ENCODE results near the gene PRKACA. TPM values are rescaled to one million over a fixed set of nuclear protein-coding genes. Genes with fewer than 3 reads are reported as not detected.
A peak's percentile ranks its signal among the peaks of the same experiment; 100 is the strongest.

PRKACA gene
- total RNA-seq, 2 donors from 2014 or later, result 93.2 to 107 TPM

DNA sequence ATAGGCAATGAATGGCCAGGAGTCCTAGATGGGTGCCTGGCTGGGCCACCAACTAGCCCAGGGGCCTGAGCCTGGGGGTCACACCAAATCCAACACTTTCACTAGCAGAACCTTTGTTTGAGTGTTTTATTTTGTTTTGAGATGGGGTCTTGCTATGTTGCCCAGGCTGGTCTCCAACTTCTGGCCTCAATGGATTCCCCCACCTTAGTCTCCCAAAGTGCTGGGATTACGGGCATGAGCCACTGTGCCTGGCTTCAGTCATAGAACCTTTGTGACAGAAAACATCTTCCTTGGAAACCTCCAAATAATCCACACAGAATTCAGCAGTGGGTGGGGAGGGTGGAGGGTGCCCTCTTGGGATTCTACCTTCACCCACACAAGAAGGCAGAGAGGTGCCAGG lies 6.1 kb downstream of the PRKACA start:
- Histone ChIP-seq H3K27me3 (replicated peaks; ENCODE audit: insufficient read depth) (no peaks in the 10 kb centered on the region), H3K9me3 (no peaks in the 10 kb centered on the region), H3K4me1 (ENCODE audit: control insufficient read depth in 1 of 2, low read depth in 2 of 2) (peaks cover 58 to 96% of the 10 kb centered on the region in 2 donors), H3K27ac (peak overlapping the region; percentile 20 to 94), H3K4me3 (no peak overlapping the region), H3K36me3 (no peaks in the 10 kb centered on the region)
- TF ChIP-seq, protein P1, sequence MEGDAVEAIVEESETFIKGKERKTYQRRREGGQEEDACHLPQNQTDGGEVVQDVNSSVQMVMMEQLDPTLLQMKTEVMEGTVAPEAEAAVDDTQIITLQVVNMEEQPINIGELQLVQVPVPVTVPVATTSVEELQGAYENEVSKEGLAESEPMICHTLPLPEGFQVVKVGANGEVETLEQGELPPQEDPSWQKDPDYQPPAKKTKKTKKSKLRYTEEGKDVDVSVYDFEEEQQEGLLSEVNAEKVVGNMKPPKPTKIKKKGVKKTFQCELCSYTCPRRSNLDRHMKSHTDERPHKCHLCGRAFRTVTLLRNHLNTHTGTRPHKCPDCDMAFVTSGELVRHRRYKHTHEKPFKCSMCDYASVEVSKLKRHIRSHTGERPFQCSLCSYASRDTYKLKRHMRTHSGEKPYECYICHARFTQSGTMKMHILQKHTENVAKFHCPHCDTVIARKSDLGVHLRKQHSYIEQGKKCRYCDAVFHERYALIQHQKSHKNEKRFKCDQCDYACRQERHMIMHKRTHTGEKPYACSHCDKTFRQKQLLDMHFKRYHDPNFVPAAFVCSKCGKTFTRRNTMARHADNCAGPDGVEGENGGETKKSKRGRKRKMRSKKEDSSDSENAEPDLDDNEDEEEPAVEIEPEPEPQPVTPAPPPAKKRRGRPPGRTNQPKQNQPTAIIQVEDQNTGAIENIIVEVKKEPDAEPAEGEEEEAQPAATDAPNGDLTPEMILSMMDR (IDR thresholded peaks at IDR 0.05), result no peak
- ATAC-seq (ENCODE audit: insufficient number of reproducible peaks, low FRiP score, low read depth) (no peak), DNase-seq (ENCODE audit: low spot score) (no peak)

DNA sequence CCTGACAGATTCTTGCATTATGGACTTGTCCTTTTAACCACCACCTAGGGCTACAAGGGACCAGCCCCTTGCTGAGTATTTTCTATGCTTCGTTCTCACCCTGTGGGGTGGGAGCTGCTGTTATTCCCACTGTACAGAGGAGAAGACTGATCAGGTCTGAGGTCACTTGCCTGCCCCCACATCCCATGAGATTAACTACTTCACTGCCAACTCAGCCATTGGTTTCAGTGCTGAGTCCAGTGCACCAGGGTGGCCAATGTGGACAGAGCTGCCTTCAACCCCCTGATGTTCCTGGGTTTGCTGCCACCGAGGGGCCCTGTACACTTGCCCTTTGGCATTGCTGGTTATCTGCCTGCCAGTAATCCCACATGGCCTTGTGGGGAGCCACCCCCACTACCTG lies 6.9 kb downstream of the PRKACA start:
- ATAC-seq (ENCODE audit: insufficient number of reproducible peaks, low FRiP score, low read depth) (no peak), DNase-seq (ENCODE audit: low spot score) (no peak)
- TF ChIP-seq, protein P1 (IDR thresholded peaks at IDR 0.05), result no peak
- Histone ChIP-seq H3K36me3 (peaks cover 7% of the 10 kb centered on the region), H3K27ac (peak overlapping the region; percentile 20 to 30), H3K4me1 (ENCODE audit: control insufficient read depth in 1 of 2, low read depth in 2 of 2) (peaks cover 50 to 88% of the 10 kb centered on the region in 2 donors), H3K27me3 (replicated peaks; ENCODE audit: insufficient read depth) (no peaks in the 10 kb centered on the region), H3K4me3 (no peak overlapping the region), H3K9me3 (no peaks in the 10 kb centered on the region)

DNA sequence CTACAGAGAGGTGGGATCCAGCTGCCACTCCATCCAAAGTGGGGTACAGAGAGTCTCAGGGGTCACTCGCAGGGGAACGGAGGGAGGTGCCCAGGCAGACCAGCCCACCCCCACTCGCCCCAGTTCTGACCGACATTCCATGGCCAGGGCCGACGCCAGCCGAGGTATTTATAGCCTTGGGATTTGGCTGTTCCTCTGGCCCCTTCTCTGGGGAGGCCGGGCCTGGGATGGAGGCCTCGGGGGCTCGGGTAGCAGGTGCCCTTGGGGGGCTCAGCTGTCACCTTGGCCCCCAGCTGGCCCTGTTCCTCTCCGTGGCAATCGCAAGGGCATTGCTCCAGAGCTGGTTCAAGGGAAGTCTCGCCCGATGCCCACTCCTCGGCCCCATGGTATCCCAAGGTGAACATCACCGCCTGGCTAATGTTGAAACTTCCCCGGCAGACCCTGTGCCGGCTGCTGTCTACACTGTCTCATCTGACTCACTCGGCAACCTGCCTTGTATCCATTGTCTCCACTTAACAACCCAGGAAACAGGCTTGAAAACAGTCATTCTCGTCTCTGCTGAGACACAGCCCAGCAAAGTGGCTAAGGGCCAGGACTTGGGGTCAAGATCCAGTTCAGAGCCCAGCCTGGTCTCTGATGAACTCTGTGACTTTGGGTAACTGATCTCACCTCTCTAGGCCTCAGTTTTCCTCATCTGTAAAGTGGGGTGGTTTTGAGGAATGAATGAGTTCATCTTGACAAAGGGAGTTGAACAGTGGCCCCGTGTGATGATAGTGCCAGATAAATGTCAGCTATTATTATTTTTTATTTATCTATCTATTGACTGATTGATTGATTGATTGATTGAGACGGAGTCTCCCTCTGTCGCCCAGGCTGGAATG lies 9.7 kb downstream of the PRKACA start:
- TF ChIP-seq, protein P1 (IDR thresholded peaks at IDR 0.05), result no peak
- H3K36me3 ChIP-seq, result peaks cover 15% of the 10 kb centered on the region
- H3K9me3 ChIP-seq, result no peaks in the 10 kb centered on the region
- H3K27ac ChIP-seq, result peak overlapping the region; percentile 88 to 91
- DNase-seq (ENCODE audit: low spot score) (no peak), ATAC-seq (ENCODE audit: insufficient number of reproducible peaks, low FRiP score, low read depth) (peak; percentile 76)
- H3K4me1 ChIP-seq (ENCODE audit: control insufficient read depth in 1 of 2, low read depth in 2 of 2), result peaks cover 27 to 60% of the 10 kb centered on the region in 2 donors
- no peaks in the 10 kb centered on the region for H3K27me3 ChIP-seq (replicated peaks; ENCODE audit: insufficient read depth)
- H3K4me3 ChIP-seq, result peak overlapping the region; percentile 37

DNA sequence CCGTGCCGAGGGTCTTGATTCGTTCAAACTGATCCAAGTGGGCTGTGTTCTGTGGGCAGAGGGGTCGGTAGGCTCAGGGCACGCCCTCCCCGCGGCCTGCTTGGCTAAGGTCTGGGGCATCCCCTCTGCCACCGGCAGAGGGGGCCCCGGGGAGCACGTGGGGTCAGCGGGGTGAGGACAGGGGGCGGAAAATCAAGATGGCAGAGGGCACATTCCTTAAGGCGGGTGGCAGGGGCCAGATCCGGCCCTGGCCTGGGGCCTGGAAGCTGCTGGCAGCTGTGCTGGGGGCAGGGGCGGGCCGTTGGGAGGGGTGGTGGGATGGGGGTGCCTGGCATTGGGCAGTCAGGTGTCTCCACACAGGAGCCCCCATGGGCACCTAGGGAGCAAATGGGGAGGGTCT lies 10.7 kb downstream of the PRKACA start:
- H3K27me3 ChIP-seq (replicated peaks; ENCODE audit: insufficient read depth), result no peaks in the 10 kb centered on the region
- peaks cover 25% of the 10 kb centered on the region for H3K36me3 ChIP-seq
- peaks cover 17 to 51% of the 10 kb centered on the region in 2 donors for H3K4me1 ChIP-seq (ENCODE audit: control insufficient read depth in 1 of 2, low read depth in 2 of 2)
- no peak for DNase-seq (ENCODE audit: low spot score)
- peak overlapping the region; percentile 88 to 91 for H3K27ac ChIP-seq
- no peak overlapping the region for H3K4me3 ChIP-seq
- H3K9me3 ChIP-seq, result no peaks in the 10 kb centered on the region
- TF ChIP-seq, protein P1 (IDR thresholded peaks at IDR 0.05), result no peak
- ATAC-seq (ENCODE audit: insufficient number of reproducible peaks, low FRiP score, low read depth), result no peak

DNA sequence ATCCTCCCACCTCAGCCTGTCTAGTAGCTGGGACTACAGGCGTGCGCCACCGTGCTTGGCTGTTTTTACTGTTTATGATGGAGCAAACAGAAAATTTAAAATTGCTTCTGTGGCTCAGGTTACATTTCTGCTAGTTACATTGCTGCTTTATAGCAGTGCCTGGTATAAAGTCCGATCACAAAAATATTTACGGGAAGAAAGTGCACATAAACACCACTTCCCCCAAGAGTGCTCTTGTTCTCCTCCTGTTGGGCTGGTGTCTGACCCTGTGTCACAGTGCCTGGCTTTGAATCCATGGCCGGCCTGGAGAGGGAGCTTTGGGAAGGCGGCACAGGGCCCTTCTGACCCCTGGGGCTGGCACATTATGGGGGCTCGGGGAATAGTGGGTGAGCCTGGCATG lies 11.9 kb downstream of the PRKACA start:
- no peak for ATAC-seq (ENCODE audit: insufficient number of reproducible peaks, low FRiP score, low read depth)
- H3K36me3 ChIP-seq, result peaks cover 35% of the 10 kb centered on the region
- TF ChIP-seq, protein P1 (IDR thresholded peaks at IDR 0.05), result no peak

More for the DNA sequence above, 11.9 kb downstream of the PRKACA start:
- H3K27me3 ChIP-seq (replicated peaks; ENCODE audit: insufficient read depth), result no peaks in the 10 kb centered on the region
- DNase-seq (ENCODE audit: low spot score), result no peak
- peaks cover 13 to 40% of the 10 kb centered on the region in 2 donors for H3K4me1 ChIP-seq (ENCODE audit: control insufficient read depth in 1 of 2, low read depth in 2 of 2)
- H3K9me3 ChIP-seq, result no peaks in the 10 kb centered on the region
- no peak overlapping the region for H3K4me3 ChIP-seq
- peak overlapping the region in 1 of 2 donors; percentile 91 for H3K27ac ChIP-seq

Data from thoracic aorta (tissue), 2 donors.